WERI-Rb-1 (cell line): ENCODE measurements around the gene PLXNA4.

ENCODE experiments used
- DNase-seq: peaks from one replicate; pipeline ENCODE4 v3.0.0-alpha.2; 2020
- H3K27ac ChIP-seq: fragments of 250-450 bp; sonication (Bioruptor Pico); 2 replicates; pipeline ENCODE4 v1.5.1; 2020; ENCODE audit warnings: mild to moderate bottlenecking, moderate library complexity
- H3K27me3 ChIP-seq: fragments of 250-450 bp; sonication (Bioruptor Pico); 2 replicates; pipeline ENCODE4 v1.5.1; 2021; ENCODE audit warnings: mild to moderate bottlenecking, low read depth, moderate library complexity; ENCODE audit not compliant: insufficient read depth, severe bottlenecking
- H3K36me3 ChIP-seq: fragments of 250-450 bp; sonication (Bioruptor Pico); 2 replicates; pipeline ENCODE4 v1.5.1; 2020; ENCODE audit warnings: mild to moderate bottlenecking, moderate library complexity
- H3K4me3 ChIP-seq: 2 replicates; pipeline ENCODE4 v1.5.1; 2011; ENCODE audit warnings: low read depth, mild to moderate bottlenecking, control low read depth, low read length
- H3K9me3 ChIP-seq: fragments of 250-450 bp; sonication (Bioruptor Pico); 2 replicates; pipeline ENCODE4 v1.5.1; 2021; ENCODE audit warnings: mild to moderate bottlenecking, moderate library complexity; ENCODE audit not compliant: severe bottlenecking
- CTCF ChIP-seq: IDR thresholded peaks from 2 replicates; pipeline ENCODE4 v1.5.1; 2011; ENCODE audit warnings: low read depth, mild to moderate bottlenecking, control low read depth, inconsistent platforms, low read length

PLXNA4 gene

GRCh38 chr7:132122901-132123300 lies 453.4 kb downstream of the PLXNA4 start:
- Histone ChIP-seq H3K4me3 (no peak overlapping the region), H3K27ac (no peak overlapping the region), H3K27me3 (no peaks in the 10 kb centered on the region), H3K36me3 (no peaks in the 10 kb centered on the region), H3K9me3 (no peaks in the 10 kb centered on the region)
- no peak for DNase-seq
- no peak for TF ChIP-seq CTCF

GRCh38 chr7:132121987-132122386 lies 454.3 kb downstream of the PLXNA4 start:
- no peaks in the 10 kb centered on the region for H3K27me3 ChIP-seq
- no peak for TF ChIP-seq CTCF
- no peaks in the 10 kb centered on the region for H3K36me3 ChIP-seq
- no peak for DNase-seq
- H3K9me3 ChIP-seq, result no peaks in the 10 kb centered on the region
- no peak overlapping the region for H3K27ac ChIP-seq
- no peak overlapping the region for H3K4me3 ChIP-seq

- Histone ChIP-seq H3K36me3 (no peaks in the 10 kb centered on the region), H3K4me3 (no peak overlapping the region), H3K27ac (no peak overlapping the region), H3K27me3 (no peaks in the 10 kb centered on the region), H3K9me3 (no peaks in the 10 kb centered on the region)
- TF ChIP-seq CTCF, result no peak
- DNase-seq, result no peak
Measured at GRCh38 chr7:132118641-132119040, 457.6 kb downstream of the PLXNA4 start.

GRCh38 chr7:132117636-132118035 lies 458.6 kb downstream of the PLXNA4 start:
- no peak overlapping the region for H3K27ac ChIP-seq
- H3K9me3 ChIP-seq, result no peaks in the 10 kb centered on the region
- no peaks in the 10 kb centered on the region for H3K27me3 ChIP-seq
- no peaks in the 10 kb centered on the region for H3K36me3 ChIP-seq
- H3K4me3 ChIP-seq, result no peak overlapping the region
- no peak for TF ChIP-seq CTCF
- DNase-seq, result no peak

- Histone ChIP-seq H3K27ac (no peak overlapping the region), H3K27me3 (no peaks in the 10 kb centered on the region), H3K9me3 (no peaks in the 10 kb centered on the region), H3K36me3 (no peaks in the 10 kb centered on the region), H3K4me3 (no peak overlapping the region)
- no peak for DNase-seq
- no peak for TF ChIP-seq CTCF
Measured at GRCh38 chr7:132117181-132117580, 459.1 kb downstream of the PLXNA4 start.

GRCh38 chr7:132116369-132116768 lies 459.9 kb downstream of the PLXNA4 start:
- TF ChIP-seq CTCF, result no peak
- no peaks in the 10 kb centered on the region for H3K36me3 ChIP-seq
- no peak for DNase-seq
- no peaks in the 10 kb centered on the region for H3K27me3 ChIP-seq
- H3K27ac ChIP-seq, result no peak overlapping the region
- no peaks in the 10 kb centered on the region for H3K9me3 ChIP-seq
- H3K4me3 ChIP-seq, result no peak overlapping the region
